ENCODE results near the gene ATXN3. TPM values are rescaled to one million over a fixed set of nuclear protein-coding genes. Genes with fewer than 3 reads are reported as not detected.

ATXN3 gene
- total RNA-seq: 10 to 100 TPM; 17.1 to 35.6 (median 25.9) TPM

DNA sequence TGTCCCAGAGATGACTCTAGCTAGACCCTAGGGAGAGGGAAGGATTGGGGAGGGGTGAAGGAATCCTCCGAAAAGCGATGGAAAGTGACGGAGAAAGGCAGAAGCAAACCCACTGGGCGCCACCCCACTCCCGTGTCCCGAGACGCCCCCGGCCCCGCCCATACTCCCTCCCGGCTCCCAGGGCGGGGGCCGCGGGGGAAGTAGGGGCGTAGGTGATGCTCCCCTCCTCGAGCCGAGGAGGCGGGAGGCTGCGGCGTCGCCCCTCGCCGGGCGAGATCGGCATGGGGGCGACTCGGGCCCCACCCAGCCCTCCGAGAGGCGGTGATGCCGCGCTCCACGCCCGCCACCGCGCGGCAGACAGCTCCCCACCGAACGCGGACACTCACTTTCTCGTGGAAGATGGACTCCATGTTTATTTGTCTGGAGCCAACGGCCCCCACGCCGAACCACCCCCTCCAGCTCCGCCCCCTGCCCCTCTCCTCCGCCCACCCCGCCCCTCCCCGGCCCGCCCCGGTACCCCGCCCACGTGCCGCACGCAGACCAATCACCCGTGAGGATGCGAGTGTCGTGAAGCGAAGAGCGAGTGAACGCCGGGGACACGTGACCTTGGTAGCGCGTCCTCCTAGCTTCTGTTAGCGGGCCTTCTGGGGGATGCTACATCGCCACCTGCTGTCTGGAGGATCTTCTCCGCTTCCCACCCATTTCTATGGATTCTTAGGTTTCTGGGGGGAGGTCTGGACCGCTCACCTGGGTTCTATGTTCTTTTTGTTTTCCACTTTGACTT, at the start of gene ATXN3:
Gene ATXN3, minus strand, starts transcription at position 440 of the 784 bp plus-strand sequence. Its CDS starts 30 bp downstream, at position 410.
- Histone ChIP-seq H3K27ac (peak within 1 kb of the TSS; percentile 92 to 100 (median 96)), H3K4me1 (peaks cover 8 to 38% (median 19%) of the 10 kb centered on the region in 4 donors), H3K4me3 (peak within 1 kb of the TSS; percentile 79 to 97 (median 96)), H3K27me3 (no peaks in the 10 kb centered on the region), H3K36me3 (no peaks in the 10 kb centered on the region), H3K9me3 (no peaks in the 10 kb centered on the region)
- WGBS, 2 donors (ENCODE audit: low coverage in 1 of 2): 1% methylated on average over 15 to 36 of the region's 66 CpGs
- DNase-seq: peak; percentile 97
- in situ Hi-C loops (cut with MboI; ENCODE audit: low pct_ligation_motif_present in 1 of 4, low pct_unique_long_range_greater_than_20kb in 1 of 4, low sequenced_read_pairs in 3 of 4) (no loop called here), intact Hi-C loops (cut with DNase I; ENCODE audit: low total_unique reads) (no loop called here)
- no peak for TF ChIP-seq EP300 (IDR thresholded peaks at IDR 0.05; ENCODE audit: low read depth)
- TF ChIP-seq POLR2AphosphoS5 (IDR thresholded peaks at IDR 0.05): peak; percentile 36 to 68 (median 61)
- TF ChIP-seq POLR2A (IDR thresholded peaks at IDR 0.05): peak; percentile 56
- TF ChIP-seq, protein P1, sequence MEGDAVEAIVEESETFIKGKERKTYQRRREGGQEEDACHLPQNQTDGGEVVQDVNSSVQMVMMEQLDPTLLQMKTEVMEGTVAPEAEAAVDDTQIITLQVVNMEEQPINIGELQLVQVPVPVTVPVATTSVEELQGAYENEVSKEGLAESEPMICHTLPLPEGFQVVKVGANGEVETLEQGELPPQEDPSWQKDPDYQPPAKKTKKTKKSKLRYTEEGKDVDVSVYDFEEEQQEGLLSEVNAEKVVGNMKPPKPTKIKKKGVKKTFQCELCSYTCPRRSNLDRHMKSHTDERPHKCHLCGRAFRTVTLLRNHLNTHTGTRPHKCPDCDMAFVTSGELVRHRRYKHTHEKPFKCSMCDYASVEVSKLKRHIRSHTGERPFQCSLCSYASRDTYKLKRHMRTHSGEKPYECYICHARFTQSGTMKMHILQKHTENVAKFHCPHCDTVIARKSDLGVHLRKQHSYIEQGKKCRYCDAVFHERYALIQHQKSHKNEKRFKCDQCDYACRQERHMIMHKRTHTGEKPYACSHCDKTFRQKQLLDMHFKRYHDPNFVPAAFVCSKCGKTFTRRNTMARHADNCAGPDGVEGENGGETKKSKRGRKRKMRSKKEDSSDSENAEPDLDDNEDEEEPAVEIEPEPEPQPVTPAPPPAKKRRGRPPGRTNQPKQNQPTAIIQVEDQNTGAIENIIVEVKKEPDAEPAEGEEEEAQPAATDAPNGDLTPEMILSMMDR (IDR thresholded peaks at IDR 0.05): peak; percentile 60 to 76 (median 66)

DNA sequence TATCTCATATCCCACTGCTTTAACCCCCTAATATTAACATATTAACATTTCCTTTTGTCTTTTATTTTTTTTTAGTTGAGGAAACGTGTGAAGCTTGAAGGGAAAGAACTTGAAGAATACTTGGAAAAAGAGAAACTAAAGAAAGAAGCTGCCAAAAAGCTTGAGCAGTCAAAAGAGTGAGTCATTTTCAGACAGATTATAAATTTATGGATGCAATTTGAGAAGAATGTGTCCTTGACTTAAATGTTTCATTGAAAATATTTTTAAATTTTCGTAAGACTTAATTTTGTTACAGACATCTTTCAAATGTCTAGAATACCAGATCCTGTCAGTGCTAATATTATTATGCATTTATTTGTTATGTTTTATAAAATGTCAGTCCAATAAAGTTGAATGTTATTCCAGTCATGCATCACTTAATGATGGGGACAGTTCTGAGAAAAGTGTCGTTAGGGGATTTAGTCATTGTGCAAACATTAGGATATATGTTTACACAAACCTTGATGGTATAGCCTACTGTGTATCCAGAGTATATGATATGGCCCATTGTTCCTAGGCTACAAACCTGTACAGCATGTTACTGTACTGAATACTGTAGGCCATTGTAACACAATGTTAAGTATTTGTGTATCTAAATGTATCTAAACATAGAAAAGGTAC, 48.0 kb upstream of the ATXN3 start:
- no peak for DNase-seq
- in situ Hi-C loops (cut with MboI; ENCODE audit: low pct_ligation_motif_present in 1 of 4, low pct_unique_long_range_greater_than_20kb in 1 of 4, low sequenced_read_pairs in 3 of 4): no loop called here
- Histone ChIP-seq H3K4me1 (no peaks in the 10 kb centered on the region), H3K9me3 (no peaks in the 10 kb centered on the region), H3K36me3 (peaks cover 0 to 53% (median 16%) of the 10 kb centered on the region in 4 donors), H3K4me3 (no peak overlapping the region), H3K27me3 (no peaks in the 10 kb centered on the region), H3K27ac (no peak overlapping the region)
- WGBS, 2 donors (ENCODE audit: low coverage in 1 of 2): 52 to 61% methylated on average over 3 of the region's 3 CpGs
- TF ChIP-seq POLR2AphosphoS5 (IDR thresholded peaks at IDR 0.05) (no peak), EP300 (IDR thresholded peaks at IDR 0.05; ENCODE audit: low read depth) (no peak), POLR2A (IDR thresholded peaks at IDR 0.05) (no peak)
- TF ChIP-seq, protein P1 (IDR thresholded peaks at IDR 0.05): no peak
- intact Hi-C loops (cut with DNase I; ENCODE audit: low total_unique reads): no loop called here

DNA sequence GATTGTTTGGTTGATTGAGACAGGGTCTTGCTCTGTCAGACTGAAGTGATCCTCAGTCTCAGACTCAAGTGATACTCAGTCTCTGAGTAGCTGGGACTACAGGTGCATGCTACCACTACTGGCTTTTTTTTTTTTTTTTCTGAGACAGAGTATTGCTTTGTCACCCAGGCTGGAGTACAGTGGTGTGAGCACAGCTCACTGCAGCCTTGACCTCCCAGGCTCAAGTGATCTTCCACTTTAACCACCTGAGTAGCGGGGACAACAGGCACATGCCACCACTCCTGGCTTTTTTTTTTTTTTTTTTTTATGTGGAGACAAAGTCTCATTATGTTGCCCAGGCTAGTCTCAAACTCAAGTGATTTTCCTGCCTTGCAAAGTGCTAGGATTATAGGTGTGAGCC, 47.2 kb upstream of the ATXN3 start:
- H3K4me1 ChIP-seq: no peaks in the 10 kb centered on the region
- no peaks in the 10 kb centered on the region for H3K27me3 ChIP-seq
- no peak for TF ChIP-seq POLR2A (IDR thresholded peaks at IDR 0.05)
- no peak for TF ChIP-seq EP300 (IDR thresholded peaks at IDR 0.05; ENCODE audit: low read depth)
- TF ChIP-seq, protein P1 (IDR thresholded peaks at IDR 0.05): no peak
- WGBS, 2 donors (ENCODE audit: low coverage in 1 of 2): 88% methylated on average over 1 of the region's 1 CpG; no CpG with 5 or more reads in 1 of the 2 donors
- in situ Hi-C loops (cut with MboI; ENCODE audit: low pct_ligation_motif_present in 1 of 4, low pct_unique_long_range_greater_than_20kb in 1 of 4, low sequenced_read_pairs in 3 of 4) (no loop called here), intact Hi-C loops (cut with DNase I; ENCODE audit: low total_unique reads) (no loop called here)
- no peak for DNase-seq
- H3K4me3 ChIP-seq: no peak overlapping the region
- no peak overlapping the region for H3K27ac ChIP-seq
- H3K36me3 ChIP-seq: peaks cover 0 to 51% (median 13%) of the 10 kb centered on the region in 4 donors
- H3K9me3 ChIP-seq: no peaks in the 10 kb centered on the region

DNA sequence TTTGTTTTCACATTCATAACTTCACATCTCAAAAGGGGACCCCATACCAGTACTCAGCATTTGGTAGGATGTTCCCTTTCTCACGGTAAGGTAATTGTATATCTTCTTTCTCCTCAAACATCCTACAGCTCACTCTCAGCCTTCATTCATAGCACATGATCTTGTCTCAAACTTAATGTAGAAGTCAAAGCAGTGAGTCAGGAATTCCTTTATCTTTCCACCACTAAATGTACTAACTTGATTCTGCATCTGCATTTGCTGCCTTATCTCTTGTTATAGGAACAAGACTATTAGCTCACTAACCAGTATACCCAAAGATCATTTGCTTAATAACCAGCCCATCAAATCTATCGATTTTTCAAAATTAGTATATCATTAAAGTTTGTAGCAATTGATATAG, 38.3 kb upstream of the ATXN3 start:
- no peak for TF ChIP-seq POLR2AphosphoS5 (IDR thresholded peaks at IDR 0.05)
- TF ChIP-seq, protein P1 (IDR thresholded peaks at IDR 0.05): no peak
- H3K36me3 ChIP-seq: peaks cover 0 to 72% (median 31%) of the 10 kb centered on the region in 4 donors
- WGBS, 2 donors (ENCODE audit: low coverage in 1 of 2): 83 to 95% methylated on average over 2 of the region's 2 CpGs
- no peaks in the 10 kb centered on the region for H3K4me1 ChIP-seq
- no peak overlapping the region for H3K4me3 ChIP-seq
- DNase-seq: no peak
- intact Hi-C loops (cut with DNase I; ENCODE audit: low total_unique reads): no loop called here
- no peaks in the 10 kb centered on the region for H3K27me3 ChIP-seq
- no peak overlapping the region for H3K27ac ChIP-seq
- H3K9me3 ChIP-seq: no peaks in the 10 kb centered on the region
- in situ Hi-C loops (cut with MboI; ENCODE audit: low pct_ligation_motif_present in 1 of 4, low pct_unique_long_range_greater_than_20kb in 1 of 4, low sequenced_read_pairs in 3 of 4): loop anchor here in 3 of 4 donors (25.0 kb wide), 2 partner anchors 318 to 543 kb away; no protein-coding TSS in a partner anchor
